Adipose tissue (tissue), 3 donors: ENCODE measurements around the gene CNTN2. TPM values are rescaled to one million over a fixed set of nuclear protein-coding genes. Genes with fewer than 3 reads are reported as not detected.

Experiments used
- H3K27ac ChIP-seq: one replicate; pipeline ENCODE4 v1.5.1; 2013; ENCODE audit warnings: low read depth, low read length
- WGBS, 3 donors: extraction: QIAGEN DNeasy Blood & Tissue Kit; methylation state at CpG; one replicate each; pipeline ENCODE4 v1.1.7; 2013; 5-methylcytosine and 5-hydroxymethylcytosine counted together
- polyA plus RNA-seq, 3 donors: library from polyadenylated mRNA; stranded (reverse); fragments of 200-250 nt; gene quantifications; one replicate each; pipeline ENCODE4 v1.2.3, GENCODE V29; 2013
- donor health status: healthy with polysubstance abuse.
- donor health status: Bipolar disorder and iron deficiency.
- donor health status: healthy.

Gene CNTN2
- polyA plus RNA-seq, 3 donors: 0.10 to 0.34 (median 0.22) TPM

GRCh38 chr1:205064741-205065316 is 21.8 kb downstream of the CNTN2 start:
- 83 to 92% (median 89%) methylated on average over 9 of the region's 9 CpGs for WGBS, 3 donors
- H3K27ac ChIP-seq: no peak overlapping the region

GRCh38 chr1:205065666-205066065 is 22.7 kb downstream of the CNTN2 start:
- WGBS, 3 donors: 85 to 91% (median 90%) methylated on average over 10 to 14 of the region's 14 CpGs
- no peak overlapping the region for H3K27ac ChIP-seq

GRCh38 chr1:205066141-205066818 is 23.3 kb downstream of the CNTN2 start:
- WGBS, 3 donors: 50 to 77% (median 76%) methylated on average over 13 of the region's 13 CpGs
- no peak overlapping the region for H3K27ac ChIP-seq

DNA sequence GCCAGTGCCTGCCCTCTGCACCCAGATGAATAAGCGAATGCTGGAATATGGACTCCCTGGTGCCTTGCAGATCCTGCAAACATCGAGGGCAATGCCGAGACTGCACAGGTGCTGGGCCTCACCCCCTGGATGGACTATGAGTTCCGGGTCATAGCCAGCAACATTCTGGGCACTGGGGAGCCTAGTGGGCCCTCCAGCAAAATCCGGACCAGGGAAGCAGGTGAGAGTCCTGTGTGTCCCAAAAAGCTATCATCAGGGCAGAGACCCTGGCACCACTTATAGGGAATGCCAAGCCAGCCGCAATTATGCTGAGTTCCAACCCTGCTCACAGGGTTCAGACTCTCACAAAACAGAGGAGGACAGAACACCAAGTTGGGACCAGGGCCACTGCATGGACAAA is 24.0 kb downstream of the CNTN2 start:
- 92 to 97% (median 95%) methylated on average over 6 of the region's 6 CpGs for WGBS, 3 donors
- H3K27ac ChIP-seq: no peak overlapping the region

DNA sequence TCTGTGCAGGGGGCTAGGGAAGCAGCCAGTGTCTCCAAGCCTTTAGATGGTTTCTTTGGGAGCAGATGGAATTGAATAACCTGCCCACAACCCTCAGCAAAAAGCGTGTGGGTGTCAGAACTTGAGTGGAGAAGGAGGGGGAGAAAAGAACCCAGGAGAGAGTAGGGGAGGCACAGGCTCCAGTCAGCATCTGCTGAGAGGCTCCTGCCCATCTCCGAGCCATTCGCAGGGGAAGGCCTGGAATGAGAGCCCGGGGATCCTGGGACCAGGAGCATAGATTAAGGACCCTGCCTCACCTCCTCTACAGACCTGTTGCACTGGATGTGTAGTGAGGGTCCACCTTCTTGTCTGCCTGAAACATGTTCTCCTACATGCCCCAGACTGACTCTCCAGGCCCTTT is 25.0 kb downstream of the CNTN2 start:
- H3K27ac ChIP-seq: no peak overlapping the region
- WGBS, 3 donors: 81 to 96% (median 92%) methylated on average over 4 of the region's 4 CpGs

DNA sequence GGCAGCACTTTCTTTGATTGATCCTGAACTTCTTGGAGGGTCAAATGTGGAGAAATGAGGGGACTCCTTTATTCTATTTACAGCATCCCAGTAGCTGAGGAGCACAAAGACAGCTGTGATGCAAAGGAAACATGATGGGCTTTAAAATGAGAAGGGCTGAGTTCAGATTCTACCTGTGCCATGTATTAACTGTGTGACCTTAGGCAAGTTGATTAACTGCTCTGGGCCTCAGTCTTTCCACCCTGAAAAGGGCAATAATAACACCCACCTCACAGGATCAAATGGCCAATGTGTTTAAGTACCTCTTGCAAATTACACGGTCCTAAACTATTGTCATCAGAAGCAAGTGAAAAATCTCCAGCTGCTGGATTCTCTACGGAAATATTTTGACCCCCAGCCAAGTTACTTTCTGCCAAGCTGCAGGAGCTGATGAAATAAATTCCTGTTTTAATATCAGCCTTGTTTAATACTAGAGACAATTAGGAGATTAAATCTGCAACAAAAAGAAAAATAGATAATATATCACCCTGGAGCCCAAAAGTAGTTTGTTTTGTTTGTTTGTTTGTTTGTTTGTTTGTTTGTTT is 25.5 kb downstream of the CNTN2 start:
- no peak overlapping the region for H3K27ac ChIP-seq
- WGBS, 3 donors: 6 to 35% (median 29%) methylated on average over 2 of the region's 2 CpGs

GRCh38 chr1:205069371-205070125 is 26.5 kb downstream of the CNTN2 start:
- WGBS, 3 donors: 81 to 85% (median 83%) methylated on average over 42 of the region's 42 CpGs
- no peak overlapping the region for H3K27ac ChIP-seq

- WGBS, 3 donors: 90 to 94% (median 91%) methylated on average over 2 of the region's 2 CpGs
- H3K27ac ChIP-seq: no peak overlapping the region
Observed at GRCh38 chr1:205071028-205071409, 28.0 kb downstream of the CNTN2 start.

- WGBS, 3 donors: 75 to 93% (median 82%) methylated on average over 12 of the region's 12 CpGs
- no peak overlapping the region for H3K27ac ChIP-seq
Observed at GRCh38 chr1:205071801-205072200, 28.8 kb downstream of the CNTN2 start.

GRCh38 chr1:205072286-205072685 is 29.3 kb downstream of the CNTN2 start:
- no peak overlapping the region for H3K27ac ChIP-seq
- WGBS, 3 donors: 76 to 89% (median 87%) methylated on average over 9 of the region's 9 CpGs

- WGBS, 3 donors: 81 to 89% (median 88%) methylated on average over 8 of the region's 8 CpGs
- H3K27ac ChIP-seq: no peak overlapping the region
Observed at GRCh38 chr1:205072881-205073280, 29.9 kb downstream of the CNTN2 start.

GRCh38 chr1:205073511-205073910 is 30.5 kb downstream of the CNTN2 start:
- H3K27ac ChIP-seq: no peak overlapping the region
- WGBS, 3 donors: 86 to 87% (median 87%) methylated on average over 12 of the region's 12 CpGs

GRCh38 chr1:205074084-205074483 is 31.1 kb downstream of the CNTN2 start:
- no peak overlapping the region for H3K27ac ChIP-seq
- 89 to 95% (median 93%) methylated on average over 11 of the region's 11 CpGs for WGBS, 3 donors

- WGBS, 3 donors: 91 to 94% (median 92%) methylated on average over 7 of the region's 7 CpGs
- H3K27ac ChIP-seq: no peak overlapping the region
Observed at GRCh38 chr1:205074513-205074912, 31.5 kb downstream of the CNTN2 start.

GRCh38 chr1:205075642-205076155 is 32.7 kb downstream of the CNTN2 start:
- no peak overlapping the region for H3K27ac ChIP-seq
- 58 to 69% (median 67%) methylated on average over 7 of the region's 7 CpGs for WGBS, 3 donors

- no peak overlapping the region for H3K27ac ChIP-seq
- WGBS, 3 donors: 74 to 77% (median 74%) methylated on average over 4 of the region's 4 CpGs
Observed at GRCh38 chr1:205076245-205076761, 33.3 kb downstream of the CNTN2 start.

DNA sequence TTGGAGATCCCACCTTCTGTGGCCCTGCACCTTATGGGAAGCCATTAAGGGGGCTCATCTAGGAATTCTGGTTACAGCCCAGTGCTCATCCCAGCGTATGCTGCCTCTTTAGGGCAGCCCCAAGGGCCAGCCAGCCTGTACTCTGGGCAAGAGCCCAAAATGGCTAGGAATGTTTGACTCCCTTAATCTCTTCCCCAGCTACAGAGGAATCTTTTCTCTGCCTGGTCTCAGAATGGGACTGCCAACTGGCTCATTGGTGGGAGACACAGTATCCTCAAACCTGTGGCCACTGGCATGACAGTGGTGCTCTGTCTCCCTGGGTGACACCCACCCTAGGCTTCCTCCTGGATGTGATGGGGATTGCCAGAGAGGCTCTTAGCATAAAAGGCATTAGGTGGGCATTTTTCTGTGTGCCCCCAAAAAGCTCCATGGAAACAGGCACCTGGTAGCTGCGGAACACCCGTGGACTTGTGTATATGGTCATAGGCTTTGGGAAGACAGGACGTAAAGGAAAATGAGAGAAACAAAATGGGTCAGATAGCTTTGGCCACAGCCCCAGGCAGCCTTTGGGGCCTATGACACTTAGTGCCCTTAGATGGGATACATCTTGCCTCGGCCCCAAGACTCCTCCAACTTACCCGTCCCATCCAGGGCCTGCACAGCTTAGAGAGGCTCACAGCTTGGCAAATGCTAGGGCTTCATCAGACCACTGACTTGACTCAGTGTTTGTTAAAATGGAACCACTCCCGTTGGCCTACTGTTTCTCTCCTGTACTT is 34.3 kb downstream of the CNTN2 start:
- no peak overlapping the region for H3K27ac ChIP-seq
- 87 to 91% (median 87%) methylated on average over 7 of the region's 7 CpGs for WGBS, 3 donors

GRCh38 chr1:205077934-205078311 is 34.9 kb downstream of the CNTN2 start:
- 68 to 90% (median 72%) methylated on average over 1 of the region's 1 CpG for WGBS, 3 donors
- H3K27ac ChIP-seq: no peak overlapping the region
